HL-60/S4 treated with retinoic acid at 250 ng/mL for 4 days and 3 days (cell line): ENCODE measurements around the gene LMAN2.

Source experiments
- in situ Hi-C: fragments of 300-500 bp; cut with MboI; formaldehyde crosslinking; loops from 2 replicates; pipeline ENCODE4 v1.7.0; 2022; ENCODE audit warnings: low sequenced_read_pairs

LMAN2 gene, protein sequence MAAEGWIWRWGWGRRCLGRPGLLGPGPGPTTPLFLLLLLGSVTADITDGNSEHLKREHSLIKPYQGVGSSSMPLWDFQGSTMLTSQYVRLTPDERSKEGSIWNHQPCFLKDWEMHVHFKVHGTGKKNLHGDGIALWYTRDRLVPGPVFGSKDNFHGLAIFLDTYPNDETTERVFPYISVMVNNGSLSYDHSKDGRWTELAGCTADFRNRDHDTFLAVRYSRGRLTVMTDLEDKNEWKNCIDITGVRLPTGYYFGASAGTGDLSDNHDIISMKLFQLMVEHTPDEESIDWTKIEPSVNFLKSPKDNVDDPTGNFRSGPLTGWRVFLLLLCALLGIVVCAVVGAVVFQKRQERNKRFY

DNA sequence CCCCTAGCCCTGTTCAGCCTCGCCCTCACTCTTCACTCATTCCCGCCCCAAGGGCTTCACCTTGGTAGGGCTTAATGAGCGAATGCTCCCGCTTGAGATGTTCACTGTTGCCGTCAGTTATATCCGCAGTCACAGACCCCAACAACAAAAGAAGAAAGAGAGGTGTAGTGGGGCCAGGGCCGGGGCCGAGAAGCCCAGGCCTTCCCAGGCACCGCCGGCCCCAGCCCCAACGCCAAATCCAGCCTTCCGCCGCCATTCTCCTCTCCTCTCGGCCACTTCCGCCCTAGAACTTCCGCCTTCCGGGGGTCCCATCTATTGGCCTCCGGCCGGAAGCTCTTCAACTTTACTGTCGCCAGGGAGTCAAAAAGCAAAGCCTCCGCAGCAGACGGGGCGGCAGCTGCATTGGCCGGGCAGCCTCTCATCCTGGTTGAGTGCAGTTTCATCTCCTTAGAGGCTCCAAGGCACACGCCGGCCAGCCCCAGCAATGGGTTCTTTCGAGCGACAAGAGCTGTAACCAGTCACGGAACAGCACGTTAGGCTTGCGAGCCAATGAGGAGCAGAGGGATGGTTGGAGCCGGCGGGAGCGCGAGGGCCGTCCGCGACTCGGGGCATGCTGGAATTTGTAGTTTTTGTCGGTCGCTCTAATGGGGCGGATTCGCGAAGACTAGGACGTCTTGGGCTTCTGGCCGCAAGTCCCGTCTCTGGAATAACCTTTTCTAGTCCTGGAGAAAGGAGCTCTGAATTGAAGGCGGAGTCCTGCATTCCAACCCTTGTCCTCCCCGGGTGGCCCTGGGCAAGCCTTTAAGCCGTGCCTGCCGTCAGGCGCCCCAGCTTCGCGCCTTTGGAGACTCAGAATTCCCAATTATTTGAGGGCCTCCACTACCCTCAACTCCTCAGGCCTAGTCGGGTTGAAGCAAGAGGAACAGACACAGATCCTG lies at the start of gene LMAN2:
Gene LMAN2 (minus strand): TSS at position 277 of the 938 bp plus-strand sequence. CDS start 21 bp downstream, at position 256.
- in situ Hi-C loops: no loop called here

DNA sequence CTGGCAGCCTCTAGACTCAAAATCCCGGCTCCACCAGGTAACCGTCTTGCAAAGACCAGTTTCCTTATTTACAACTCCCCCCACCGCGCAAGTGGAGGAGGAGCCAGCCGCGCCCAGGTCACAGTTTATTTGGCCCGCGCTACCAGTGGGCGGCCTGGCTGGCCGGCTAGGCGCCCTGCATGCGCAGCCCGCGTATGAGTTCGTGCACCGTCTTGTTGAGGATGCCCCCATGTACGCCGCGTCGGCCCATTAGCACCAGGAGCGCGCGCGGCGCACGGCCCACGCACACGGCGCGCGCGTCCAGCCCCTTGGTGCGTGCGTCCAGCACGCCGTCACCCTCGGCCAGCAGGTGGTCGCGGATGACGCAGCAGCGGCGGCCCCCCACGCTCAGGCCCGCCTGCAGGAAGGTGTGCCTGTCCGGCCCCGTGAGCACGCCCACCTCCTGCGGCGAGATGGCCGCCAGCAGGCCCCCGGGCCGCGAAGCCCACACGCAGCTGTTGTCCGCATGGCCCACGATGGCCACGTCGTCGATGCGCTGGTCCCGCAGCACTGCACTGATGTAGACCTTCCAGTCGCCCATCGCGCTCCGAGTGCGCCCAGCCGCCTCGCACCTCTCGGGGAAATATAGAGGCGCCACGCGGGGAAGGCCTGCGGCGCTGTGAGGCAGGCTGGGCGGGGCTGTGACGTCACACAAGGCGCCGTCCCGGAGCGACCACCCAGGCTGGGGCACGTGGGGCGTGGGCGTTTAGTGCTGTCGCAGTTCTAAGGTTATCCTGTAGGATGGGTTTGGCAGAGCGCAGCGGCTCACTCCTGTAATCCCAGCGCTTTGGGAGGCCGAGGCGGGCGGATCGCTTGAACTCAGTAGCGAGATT lies 48.8 kb upstream of the LMAN2 start, which contains the start of gene PFN3:
Gene PFN3 (minus strand): TSS at position 665 of the 872 bp plus-strand sequence. CDS start 85 bp downstream, at position 580.
- in situ Hi-C loops: no loop called here

DNA sequence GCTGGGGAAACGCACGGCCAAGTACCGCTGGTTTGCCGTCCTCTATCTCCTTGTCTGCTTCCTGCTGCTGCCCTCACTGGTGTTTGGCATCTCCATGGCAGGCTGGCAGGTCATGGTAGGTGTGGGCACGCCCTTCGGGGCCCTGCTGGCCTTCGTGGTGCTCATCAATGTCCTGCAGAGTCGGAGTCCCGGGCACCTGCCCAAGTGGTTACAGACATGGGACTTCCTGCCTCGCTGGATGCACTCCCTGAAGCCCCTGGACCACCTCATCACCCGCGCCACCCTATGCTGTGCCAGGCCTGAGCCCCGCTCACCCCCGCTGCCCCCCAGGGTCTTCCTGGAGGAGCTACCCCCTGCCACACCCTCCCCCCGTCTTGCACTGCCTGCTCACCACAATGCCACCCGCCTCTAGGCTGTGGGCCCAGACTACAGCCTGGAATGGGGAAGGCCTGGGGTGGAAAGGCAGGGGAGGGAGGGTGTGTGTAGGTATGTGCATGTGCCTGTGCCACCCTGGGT lies 46.5 kb upstream of the LMAN2 start:
- in situ Hi-C loops: no loop called here

DNA sequence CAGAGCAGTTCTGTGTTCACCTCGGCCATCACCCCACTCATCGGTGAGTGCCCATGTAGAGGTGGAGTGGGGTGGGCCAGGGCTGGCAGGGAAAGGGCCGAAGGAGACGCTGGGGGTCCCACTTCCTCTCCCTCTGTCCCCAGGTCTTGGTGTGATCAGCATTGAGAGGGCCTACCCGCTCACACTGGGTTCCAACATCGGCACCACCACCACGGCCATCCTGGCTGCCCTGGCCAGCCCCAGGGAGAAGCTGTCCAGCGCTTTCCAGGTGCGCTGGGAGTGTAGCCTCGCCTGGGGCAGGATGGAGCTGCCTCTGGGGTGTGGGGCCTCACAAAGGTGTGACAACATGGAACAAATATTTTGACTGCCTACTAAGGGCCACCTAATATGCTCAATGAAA lies 45.3 kb upstream of the LMAN2 start:
- in situ Hi-C loops: no loop called here

DNA sequence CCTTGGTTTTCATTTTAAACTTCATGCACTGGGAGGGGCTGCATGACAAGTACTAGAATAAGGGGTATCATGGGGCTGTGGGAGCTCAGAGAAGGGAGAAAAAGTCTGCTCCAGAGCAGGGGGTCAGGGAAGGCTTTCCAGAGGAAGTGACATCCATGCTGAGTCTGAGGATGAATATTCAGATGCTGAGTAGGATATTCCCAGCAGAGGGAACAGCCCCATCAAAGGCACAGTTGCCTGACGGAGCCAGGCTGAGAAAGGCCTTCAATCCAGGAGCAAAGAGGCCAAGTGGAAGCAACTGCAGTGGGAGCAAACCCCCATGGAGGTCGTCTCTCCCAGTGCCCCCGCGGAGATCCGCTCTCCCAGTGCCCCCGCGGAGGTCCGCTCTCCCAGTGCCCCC lies 44.6 kb upstream of the LMAN2 start:
- in situ Hi-C loops: no loop called here

DNA sequence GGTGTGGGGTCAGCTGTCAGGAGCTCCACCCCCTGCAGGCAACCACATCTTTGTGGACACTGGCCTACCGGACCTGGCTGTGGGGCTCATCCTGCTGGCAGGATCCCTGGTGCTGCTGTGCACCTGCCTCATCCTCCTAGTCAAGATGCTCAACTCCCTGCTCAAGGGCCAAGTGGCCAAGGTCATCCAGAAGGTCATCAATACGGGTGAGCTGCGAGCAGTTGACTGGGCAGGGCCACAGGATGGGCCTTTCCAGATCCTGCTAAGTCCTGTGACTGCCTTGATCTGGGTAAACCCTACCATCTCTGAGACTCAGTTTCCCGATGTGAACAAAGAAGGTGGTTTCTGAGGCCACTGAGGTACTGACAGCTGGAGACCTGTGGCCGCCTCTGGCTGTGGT lies 42.5 kb upstream of the LMAN2 start:
- in situ Hi-C loops: loop anchor here (5.0 kb wide), 1 partner anchor 48 kb away; no protein-coding TSS in a partner anchor

DNA sequence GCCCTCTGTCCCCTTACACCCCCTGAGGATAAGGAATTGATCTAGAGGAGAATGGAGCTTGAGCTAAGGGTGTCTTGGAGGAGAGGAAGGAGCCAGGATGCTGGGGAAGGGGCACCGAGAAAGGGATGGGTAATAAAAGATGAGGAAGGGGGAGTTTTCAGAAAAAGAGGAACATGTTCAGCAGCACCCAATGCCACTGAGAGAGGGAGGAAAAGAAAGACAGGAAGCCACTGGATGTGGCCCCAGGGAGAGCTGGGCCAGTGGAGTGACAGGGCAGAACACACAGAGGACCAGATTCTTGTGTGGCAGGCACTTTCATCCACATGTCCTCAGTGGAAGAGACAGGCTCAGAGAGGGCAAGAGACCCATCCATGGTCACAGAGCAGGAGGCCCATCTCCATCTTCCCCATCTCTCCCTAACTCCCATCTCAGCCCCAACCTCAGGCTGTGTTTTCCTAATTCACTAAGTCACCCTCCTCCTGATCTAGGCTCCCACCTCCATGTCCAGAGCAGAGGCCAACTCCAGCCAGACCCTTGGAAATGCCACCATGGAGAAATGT lies 41.8 kb upstream of the LMAN2 start:
- in situ Hi-C loops: loop anchor here (5.0 kb wide), 1 partner anchor 49 kb away; no protein-coding TSS in a partner anchor

DNA sequence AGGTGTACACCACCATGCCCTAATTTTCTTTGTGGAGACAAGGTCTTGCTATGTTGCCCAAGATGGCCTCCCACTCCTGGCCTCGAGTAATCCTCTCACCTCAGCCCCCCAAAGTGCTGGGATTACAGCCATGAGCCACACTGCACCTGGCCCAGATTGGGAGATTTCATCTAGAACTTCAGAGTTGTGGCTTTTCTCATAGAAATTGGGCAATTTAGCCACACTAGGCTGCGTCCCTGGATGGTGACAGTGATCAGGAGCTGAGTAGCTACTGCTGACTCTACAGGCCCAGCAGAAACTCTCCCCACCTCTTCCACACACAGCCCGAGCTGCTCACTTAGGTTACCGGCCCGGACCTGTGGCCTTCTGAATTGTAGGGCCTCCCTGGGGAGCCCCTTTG lies 41.3 kb upstream of the LMAN2 start:
- in situ Hi-C loops: loop anchor here (5.0 kb wide), 1 partner anchor 50 kb away; no protein-coding TSS in a partner anchor

DNA sequence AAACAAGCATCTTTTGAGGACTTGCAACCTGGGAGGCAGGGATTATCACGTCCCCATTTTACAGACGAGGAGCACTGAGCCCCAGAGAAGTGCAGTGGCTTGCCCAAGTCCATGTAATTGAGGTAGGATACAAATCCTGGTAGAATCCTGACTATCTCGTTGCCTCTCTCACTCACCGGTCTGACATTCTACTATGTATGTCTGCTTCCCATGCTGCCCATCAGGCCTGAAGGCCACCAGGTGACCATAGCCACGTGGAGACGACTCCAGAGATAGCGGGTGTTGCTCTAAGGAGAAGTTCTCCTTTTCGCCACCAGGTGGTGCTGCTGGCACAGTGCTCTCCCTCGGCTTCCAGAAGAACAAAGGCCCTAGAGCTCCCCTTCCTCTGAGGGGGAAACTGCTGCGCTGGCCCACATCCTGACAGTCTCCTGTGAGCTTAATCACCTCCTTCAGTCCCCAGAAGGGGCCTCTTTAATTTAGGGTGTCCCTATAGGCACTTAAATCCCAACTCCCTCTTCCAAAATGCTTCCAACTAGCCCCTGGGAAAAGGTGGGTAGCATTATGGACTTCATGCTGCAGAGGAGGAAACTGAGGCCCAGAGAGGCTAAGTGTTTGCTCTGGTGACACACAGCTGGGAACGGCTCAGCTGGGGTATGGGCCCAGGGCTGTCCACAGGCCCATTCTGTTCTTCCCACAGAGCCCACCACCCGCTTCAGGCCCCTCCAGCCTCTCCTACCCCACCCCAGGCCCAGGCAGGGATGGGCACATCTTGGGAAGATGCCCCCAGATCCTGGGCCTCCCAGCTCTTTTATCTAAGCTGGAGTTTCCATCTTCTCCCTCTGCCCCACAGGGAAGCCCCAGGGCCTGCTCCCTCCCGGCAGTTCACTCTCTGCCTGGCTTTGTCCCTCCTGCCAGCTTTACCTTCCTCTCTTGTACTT lies 39.2 kb upstream of the LMAN2 start:
- in situ Hi-C loops: loop anchor here (5.0 kb wide), 1 partner anchor 52 kb away; no protein-coding TSS in a partner anchor

DNA sequence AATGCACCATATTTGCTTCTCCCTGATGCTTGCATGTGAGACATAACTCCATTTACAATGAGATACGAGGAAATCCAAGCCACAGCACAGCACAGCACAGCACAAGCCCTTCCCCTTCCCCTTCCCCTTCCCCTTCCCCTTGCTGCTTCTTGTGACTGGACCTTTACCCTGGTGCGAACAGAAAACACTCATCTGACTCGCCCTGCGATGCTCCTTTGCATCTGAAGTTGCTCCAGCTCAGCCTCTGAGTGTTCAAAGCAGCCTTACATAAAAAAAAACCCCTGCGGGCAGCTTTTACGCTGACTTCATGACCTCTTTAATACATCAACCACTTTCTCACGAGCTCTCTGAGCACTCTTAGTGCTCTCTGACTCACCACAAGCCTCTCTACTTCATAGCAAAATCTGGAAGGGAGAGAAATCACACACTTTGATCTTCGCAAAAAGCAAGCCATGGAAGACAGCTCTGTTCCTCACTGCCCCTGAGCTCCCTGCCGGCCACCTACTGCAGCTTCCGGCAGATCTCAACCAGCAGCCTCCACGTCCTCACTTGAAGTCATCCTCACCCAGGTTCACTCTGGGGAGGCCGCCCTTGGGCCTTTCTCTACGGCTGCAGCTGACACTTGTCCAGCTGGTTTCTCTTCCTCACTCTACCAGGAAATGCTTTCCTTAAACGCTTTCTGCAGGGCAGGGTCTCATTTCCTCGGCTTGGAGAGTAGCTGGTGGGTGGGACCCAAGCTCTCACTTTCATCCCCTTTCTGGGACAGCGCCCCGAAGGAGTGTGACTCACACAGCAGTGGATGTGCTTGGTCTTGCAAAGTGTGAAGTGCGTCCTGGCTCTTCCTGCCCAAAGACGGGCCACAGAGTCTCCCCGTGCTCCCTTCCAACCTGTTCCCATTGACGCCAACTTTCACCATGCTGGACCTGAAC lies 38.0 kb upstream of the LMAN2 start:
- in situ Hi-C loops: loop anchor here (5.0 kb wide), 1 partner anchor 53 kb away; no protein-coding TSS in a partner anchor

DNA sequence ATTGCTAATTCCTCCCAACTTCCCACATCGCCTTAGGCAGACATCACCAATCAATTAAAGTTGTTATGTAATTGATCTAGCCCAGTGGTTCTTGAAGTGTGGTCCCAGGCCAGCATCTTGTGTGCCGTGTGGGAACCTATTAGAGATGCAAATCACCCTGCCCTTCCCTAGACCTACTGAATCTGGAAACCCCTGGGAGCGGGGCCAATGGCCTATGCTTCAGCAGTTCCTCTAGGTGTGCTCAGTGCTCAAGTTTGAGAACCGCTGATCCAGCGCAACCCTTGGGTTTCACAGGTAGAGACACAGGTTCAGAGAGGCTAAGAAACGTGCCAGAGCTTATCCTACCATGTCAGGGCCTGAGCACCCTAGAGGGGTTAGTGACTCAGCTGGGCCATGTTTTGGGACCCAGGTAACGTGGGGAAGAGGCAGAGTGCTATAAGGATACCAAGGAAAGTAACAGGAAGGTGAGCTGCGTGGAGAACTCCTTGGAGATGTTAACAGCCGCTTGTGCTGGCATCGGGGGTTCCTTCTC lies 37.1 kb upstream of the LMAN2 start:
- in situ Hi-C loops: no loop called here

DNA sequence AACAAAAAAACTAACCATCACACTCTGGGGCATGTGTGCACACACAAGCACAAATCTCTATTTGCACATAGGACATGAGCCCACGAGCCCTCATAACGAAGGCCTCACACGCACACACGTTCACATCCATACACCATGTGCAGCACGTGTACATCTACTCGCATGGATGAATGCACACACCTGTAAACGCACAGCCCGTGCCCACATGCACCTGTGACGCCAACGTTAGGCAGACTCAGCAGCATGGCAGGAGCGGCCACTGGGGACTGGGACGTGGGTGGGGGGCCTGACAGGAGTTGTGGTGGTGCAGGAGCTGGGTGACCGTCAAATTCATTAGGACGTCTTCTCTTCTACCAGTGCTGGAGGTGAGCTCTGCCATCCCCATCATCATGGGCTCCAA lies 35.9 kb upstream of the LMAN2 start:
- in situ Hi-C loops: no loop called here

DNA sequence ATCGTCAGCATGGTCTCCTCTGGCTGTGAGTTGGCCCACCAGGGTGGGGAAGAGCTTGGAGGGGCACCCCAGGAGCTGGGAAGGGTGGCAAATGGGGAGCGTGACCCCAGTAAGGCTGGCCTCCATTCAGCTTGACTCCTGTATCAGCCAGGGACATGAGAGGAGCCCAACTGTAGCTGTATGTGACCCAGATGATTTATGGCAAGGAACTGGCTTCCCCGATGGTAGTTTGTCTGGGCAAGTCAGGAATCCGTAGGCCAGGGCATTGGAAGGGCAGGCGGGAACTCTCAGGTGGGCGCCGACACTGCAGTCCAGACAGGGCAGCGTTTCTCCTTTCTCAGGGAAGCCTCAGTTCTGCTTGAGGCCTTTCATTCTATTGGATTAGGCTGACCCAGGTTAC lies 35.1 kb upstream of the LMAN2 start:
- in situ Hi-C loops: no loop called here

DNA sequence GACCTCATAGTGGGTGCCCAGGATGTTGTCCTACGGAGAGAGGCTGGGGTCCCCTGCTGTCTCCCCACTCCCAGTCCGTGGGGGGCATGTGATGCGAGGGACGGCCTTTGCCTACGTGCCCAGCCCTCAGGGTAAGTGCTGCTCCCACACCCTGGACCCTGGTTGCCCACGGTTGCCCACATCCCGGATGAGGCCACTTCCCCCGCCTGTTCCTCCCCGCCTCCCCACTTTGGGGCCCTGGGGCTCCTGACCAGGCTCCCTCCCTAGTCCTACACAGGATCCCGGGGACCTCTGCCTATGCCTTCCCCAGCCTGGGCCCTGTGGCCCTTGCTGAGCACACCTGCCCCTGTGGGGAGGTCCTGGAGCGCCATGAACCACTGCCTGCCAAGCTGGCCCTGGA lies 34.3 kb upstream of the LMAN2 start:
- in situ Hi-C loops: no loop called here

DNA sequence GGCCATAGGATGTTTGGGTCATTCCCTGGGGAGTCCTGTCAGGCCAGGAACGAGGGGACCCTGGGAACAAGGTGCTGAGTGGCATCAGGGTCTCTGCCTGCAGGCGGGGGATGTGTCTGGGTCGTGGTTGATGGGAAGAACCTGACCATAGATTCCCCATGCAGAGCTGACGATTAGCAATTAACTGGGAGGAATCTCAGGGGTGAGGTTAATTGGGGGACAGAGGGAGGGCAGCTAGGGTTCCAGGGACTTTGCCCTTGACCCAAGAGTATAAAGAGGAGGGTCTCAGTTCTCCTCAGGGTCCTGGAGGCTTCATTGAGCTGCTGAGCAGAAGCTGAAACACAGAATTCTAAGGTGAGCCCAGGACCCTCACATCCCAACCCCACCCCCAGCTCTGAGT lies 32.7 kb upstream of the LMAN2 start, which contains the start of gene SLC34A1:
Gene SLC34A1 (plus strand): TSS at position 301 of the 400 bp plus-strand sequence. CDS start 1,308 bp downstream, outside the sequence.
- in situ Hi-C loops: no loop called here

DNA sequence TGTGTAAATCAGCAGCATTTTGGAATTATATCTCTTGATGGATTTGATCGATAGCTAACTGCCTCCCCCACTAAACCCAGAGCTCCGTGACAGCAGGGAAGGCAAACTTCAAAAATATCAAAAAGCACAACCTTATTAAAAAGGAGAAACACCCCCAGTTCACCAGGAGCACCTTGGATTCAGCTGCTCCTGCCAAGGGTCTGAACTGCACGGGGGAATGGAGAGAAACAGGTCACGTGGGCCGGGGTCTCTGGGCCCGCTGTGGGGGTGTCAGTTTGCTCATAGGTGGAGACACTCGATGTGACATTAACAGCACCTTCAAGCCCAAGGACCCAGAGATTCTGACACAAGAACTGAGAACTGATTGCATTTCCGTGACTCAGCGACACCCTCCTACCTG lies 31.7 kb upstream of the LMAN2 start:
- in situ Hi-C loops: no loop called here

DNA sequence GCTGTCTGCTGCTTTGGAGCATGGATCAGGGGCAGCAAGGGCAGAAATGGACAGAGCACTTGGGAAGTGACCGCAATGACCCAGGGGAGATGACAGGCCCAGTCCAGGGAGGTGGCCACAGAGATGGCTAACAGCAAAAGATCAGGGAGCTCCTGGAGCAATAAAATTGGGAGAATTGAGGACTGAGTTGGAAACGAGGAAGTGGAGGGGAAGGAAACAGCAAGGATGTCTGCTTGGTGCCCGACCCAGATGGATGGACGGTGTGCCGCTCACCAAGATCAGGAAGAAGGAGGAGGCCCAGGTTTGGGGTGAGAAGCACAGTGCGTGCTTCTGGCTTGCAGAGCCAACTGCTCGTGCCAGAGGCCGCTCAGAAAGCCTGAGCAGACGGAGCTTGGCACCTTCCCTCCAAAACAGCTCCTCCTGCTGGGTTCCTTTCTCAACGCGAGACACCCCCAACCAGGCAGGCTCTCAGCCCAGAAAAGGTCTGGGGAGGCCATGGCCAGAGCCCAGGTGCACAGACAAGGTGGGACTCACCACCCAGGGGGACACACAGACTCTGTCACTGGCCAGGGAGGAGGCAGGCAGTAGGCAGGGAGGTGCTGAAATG lies 31.1 kb upstream of the LMAN2 start:
- in situ Hi-C loops: no loop called here
